HG03520 (cell line): Measurements from ENCODE around the gene IL1RL2.

Source experiments
- ATAC-seq: cut with Tn5 transposase; IDR thresholded peaks from one replicate; pipeline ENCODE4 v1.9.1; 2021; ENCODE audit warnings: mild to moderate bottlenecking, moderate library complexity; ENCODE audit not compliant: unreplicated experiment

The IL1RL2 gene

GRCh38 chr2:102186791-102187495, at the start of gene IL1RL2:
Gene IL1RL2, plus strand, starts transcription at chr2:102187023. Its CDS starts 845 bp downstream, at chr2:102187868.
- no peak for ATAC-seq

GRCh38 chr2:102137138-102137537, 49.7 kb upstream of the IL1RL2 start:
- no peak for ATAC-seq

- no peak for ATAC-seq
Measured at GRCh38 chr2:102138331-102138730, 48.5 kb upstream of the IL1RL2 start.

DNA sequence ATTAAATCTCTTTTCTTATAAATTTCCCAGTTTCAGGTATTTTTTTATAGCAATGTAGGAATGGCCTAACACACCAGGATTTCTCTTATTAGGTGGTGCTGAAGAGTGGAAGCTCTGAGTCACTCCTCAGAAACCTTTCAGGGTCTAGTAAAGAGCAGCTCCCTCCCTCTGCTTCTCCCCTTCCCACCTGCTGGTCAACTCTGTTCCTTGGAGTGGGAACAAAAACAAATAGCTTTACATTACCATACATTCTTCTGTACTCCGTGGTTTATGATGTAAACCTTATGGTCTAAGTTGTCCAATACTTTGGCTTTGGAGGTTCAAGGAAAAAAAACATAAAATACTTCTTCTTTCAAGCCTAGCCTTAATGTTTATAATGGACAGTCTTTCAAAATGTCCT, 47.0 kb upstream of the IL1RL2 start:
- no peak for ATAC-seq

DNA sequence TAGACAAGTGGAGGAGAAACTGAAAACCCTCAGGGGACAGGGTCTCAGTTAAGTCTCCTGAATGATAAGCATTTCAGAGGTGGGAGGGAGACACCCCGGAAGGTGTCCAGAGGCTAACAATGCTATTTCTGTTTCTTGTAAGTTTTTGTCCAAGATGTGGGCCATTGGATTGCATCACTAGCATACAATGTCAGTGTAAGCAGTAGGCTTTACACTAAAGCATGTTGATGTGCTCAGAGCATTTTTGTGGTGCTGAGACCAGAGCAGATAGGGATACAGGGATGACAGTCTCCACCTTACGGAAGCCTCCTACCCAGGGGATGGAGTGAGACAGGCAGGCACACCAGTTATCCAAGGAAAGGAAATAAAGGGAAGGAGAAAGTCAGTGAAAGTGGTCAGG, 46.4 kb upstream of the IL1RL2 start:
- ATAC-seq = no peak

- ATAC-seq = no peak
Measured at GRCh38 chr2:102141011-102141943, 45.5 kb upstream of the IL1RL2 start.

DNA sequence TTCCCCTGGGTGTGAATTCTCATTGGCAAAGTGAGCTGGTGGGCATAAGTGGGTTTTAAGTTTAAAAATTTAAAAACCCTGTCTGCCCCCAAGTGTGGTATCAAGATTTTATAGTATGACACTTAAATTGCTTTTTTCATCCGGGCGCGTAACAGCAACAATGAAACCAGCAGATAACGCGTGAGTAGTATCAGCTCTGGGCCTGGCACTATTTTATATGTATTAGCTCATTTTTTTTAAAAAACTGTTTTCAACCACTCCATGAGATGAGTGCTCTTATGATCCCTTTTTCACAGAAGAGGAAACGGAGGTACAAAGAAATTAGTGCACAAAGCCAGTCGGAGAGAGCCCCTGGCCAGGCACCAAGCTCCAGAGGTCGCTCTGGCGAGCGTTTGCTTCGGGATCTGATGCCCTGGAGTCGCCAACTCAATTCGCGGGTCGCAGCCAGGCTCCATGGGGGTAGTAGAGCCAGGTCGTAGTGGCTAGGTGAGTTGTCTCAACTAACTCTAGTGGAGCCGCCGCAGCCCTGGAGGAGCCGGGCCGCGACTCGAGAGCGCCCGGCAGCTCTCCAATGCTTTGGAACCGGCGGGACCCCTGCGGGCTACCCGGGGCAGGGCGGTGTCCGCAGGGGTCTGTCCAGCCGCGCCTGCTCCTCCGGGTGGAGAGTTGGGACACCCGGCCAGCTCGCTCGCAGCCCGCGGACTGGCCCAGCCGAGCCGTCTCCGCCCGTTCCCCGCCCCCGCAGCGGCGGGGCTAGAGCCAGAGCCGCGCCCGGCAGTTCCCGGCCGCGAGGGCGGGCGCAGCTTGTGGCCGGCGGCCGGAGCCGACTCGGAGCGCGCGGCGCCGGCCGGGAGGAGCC, 44.6 kb upstream of the IL1RL2 start, which contains the start of gene IL1R1:
Gene IL1R1, plus strand, starts transcription at position 777 of the 859 bp plus-strand sequence. CDS start 14,979 bp downstream, outside the sequence.
- ATAC-seq = no peak

DNA sequence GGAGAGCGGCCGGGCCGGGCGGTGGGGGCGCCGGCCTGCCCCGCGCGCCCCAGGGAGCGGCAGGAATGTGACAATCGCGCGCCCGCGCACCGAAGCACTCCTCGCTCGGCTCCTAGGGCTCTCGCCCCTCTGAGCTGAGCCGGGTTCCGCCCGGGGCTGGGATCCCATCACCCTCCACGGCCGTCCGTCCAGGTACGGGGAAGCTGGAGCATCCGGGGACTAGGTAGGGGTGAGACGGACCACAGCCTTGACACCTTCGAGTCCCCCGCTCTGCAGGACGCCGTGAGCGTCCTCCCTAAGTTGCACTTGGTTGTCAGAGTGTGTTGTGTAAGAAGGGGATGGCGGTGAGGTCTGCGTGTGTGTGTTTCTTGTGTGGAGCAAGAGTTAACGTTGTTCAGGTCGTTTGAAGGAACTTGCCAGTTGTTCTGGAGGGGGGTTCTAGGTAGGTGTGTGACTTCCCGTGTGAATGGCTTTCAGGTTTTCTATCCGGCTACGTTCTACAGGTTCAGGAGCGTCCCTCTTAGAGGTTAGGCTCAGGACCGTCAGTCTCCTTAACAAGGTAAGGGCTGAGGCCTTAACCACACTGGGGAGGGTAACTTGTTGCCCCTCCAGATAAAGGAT, 43.9 kb upstream of the IL1RL2 start:
- no peak for ATAC-seq

DNA sequence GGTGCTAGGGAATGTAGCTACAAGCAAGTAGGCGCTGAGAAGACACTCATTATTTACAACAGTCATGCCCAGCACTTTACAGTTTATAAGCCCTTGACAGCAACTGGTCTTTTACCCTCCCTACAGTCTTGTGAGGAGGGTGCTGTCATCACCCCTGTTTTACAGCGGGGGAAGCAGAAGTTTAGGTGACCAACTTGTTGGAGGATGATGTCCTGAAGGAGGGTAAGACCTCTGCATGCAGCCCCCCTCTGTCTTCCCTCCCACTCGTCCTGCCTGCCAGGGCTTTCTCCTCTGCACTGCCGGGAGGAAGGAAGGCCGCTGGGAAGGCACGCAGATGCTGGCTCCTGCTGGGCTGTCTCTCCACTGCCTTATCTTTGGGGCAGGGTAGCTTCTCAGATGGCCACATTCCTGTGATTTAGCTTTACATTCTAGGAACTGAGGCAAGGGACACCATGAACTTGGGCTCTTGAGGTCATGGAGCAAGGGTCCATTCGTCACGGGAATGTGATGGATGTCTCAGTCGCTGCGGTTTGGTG, 43.3 kb upstream of the IL1RL2 start:
- ATAC-seq = no peak

- no peak for ATAC-seq
Measured at GRCh38 chr2:102144128-102144527, 42.7 kb upstream of the IL1RL2 start.

- ATAC-seq = no peak
Measured at GRCh38 chr2:102145107-102145506, 41.7 kb upstream of the IL1RL2 start.

DNA sequence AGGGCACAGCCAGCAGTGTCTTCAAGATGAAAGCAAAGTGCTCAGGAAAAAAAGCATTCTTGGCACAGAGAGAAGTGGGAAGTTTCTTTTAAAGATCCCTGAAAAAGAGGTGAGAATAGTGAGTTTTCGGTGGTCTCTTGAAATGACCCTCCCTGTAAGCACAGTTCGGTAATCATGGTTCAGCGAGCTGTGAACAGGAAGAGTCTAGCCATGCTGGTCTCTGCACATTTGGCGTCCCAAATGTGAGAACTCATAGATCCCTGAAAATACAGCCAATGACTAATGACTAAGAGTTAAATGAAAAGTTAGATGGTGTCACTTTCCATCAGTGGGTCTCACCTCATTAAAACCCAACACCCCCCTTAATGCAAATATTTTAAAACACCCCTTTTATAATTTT, 40.9 kb upstream of the IL1RL2 start:
- no peak for ATAC-seq

DNA sequence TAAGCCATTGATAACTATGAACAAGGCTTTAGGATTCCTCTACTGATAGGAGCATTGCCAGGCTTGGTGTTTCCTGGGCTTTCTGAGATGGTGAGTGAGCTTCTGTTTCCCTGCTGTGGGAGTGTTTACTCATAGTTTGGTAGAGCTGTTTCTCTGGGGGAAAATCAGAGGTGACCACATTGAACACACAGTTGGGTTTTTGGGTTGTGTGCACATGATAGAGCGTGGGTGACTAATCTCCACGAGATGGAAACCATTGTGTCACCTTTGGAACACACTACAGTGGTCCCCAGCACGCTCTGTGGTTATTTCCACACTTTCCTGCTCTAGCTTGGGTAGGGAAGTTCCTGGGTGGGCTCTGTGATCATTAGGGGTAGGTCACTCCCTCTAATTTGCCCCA, 38.9 kb upstream of the IL1RL2 start:
- no peak for ATAC-seq

GRCh38 chr2:102149243-102149642, 37.6 kb upstream of the IL1RL2 start:
- no peak for ATAC-seq

GRCh38 chr2:102149644-102150455, 37.0 kb upstream of the IL1RL2 start:
- no peak for ATAC-seq

DNA sequence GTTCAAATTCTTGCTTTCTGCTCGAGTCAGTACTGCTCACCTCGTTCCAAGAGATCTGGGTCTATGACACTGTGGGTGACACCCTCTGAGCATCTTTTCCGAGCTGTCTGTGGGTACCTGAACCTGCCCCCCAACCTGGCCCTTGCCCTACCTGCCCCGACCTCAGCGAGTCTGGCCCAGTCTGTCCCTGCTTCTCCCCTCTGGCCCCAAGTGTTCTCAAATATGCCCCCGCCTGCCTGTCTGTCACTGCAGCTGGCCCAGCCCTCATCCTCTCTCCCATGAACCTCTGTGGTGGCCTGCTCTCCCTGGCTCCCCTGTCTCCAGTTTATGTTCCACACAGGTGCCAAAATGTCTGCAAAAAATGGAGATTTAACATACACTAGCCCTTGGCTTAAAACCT, 32.5 kb upstream of the IL1RL2 start:
- no peak for ATAC-seq

- ATAC-seq = no peak
Measured at GRCh38 chr2:102154946-102155702, 31.7 kb upstream of the IL1RL2 start.

- no peak for ATAC-seq
Measured at GRCh38 chr2:102155703-102156515, 30.9 kb upstream of the IL1RL2 start.
